PC-3 (cell line): Measurements from ENCODE around the gene CEP192. TPM values are rescaled to one million over a fixed set of nuclear protein-coding genes. Genes with fewer than 3 reads are reported as not detected.

Experiments used
- ATAC-seq: fragments of 200-7000 bp; cut with Tn5 transposase; 2 replicates; pipeline ENCODE4 v1.9.1; 2020; ENCODE audit warnings: mild to moderate bottlenecking, moderate library complexity
- BruUV-seq: library from RNA; stranded (reverse); fragments of 400-500 nt; replicated peaks from 2 replicates; lab custom pipeline; 2021; lab: Mats Ljungman, UMichigan
- CTCF ChIA-PET: fragments of 300-600 bp; sonication (Branson Sonifier 250); formaldehyde crosslinking; loops from one replicate; lab custom pipeline; 2022; ENCODE audit warnings: antibody characterized with exemption; lab: Charles Lee
- POLR2A ChIA-PET: fragments of 300-600 bp; sonication (Branson Sonifier 250); formaldehyde crosslinking; loops from one replicate; lab custom pipeline; 2022; ENCODE audit warnings: antibody characterized with exemption; ENCODE audit not compliant: unreplicated experiment; lab: Charles Lee
- DNase-seq: peaks from one replicate; pipeline ENCODE4 v3.0.0-alpha.2; 2015
- H2AFZ ChIP-seq: fragments of 300-600 bp; sonication (generic); 2 replicates; pipeline ENCODE4 v1.6.0; 2016; ENCODE audit warnings: antibody characterized with exemption, low read length
- H3F3A ChIP-seq: fragments of 300-600 bp; sonication (generic); one replicate; pipeline ENCODE4 v1.6.0; 2017; ENCODE audit warnings: antibody characterized with exemption, low read length, control low read depth, mild to moderate bottlenecking; ENCODE audit not compliant: unreplicated experiment
- H3K27ac ChIP-seq: fragments of 300-600 bp; sonication (generic); 2 replicates; pipeline ENCODE4 v1.5.1; 2016; ENCODE audit warnings: mild to moderate bottlenecking, low read length
- H3K27me3 ChIP-seq: fragments of 300-600 bp; sonication (generic); 2 replicates; pipeline ENCODE4 v1.6.1; 2016; ENCODE audit warnings: low read length, mixed read lengths
- H3K36me3 ChIP-seq: fragments of 300-600 bp; sonication (generic); 2 replicates; pipeline ENCODE4 v1.6.1; 2016; ENCODE audit warnings: low read depth, mixed run types, low read length, mixed read lengths
- H3K4me1 ChIP-seq: fragments of 300-600 bp; sonication (generic); 2 replicates; pipeline ENCODE4 v1.5.1; 2016; ENCODE audit warnings: low read length; ENCODE audit not compliant: insufficient read depth
- H3K4me2 ChIP-seq: fragments of 300-600 bp; sonication (generic); 2 replicates; pipeline ENCODE4 v1.6.0; 2016; ENCODE audit warnings: low read length
- H3K4me3 ChIP-seq: fragments of 300-600 bp; sonication (generic); 2 replicates; pipeline ENCODE4 v1.5.1; 2016; ENCODE audit warnings: mild to moderate bottlenecking, low read length, mixed read lengths
- H3K79me2 ChIP-seq: fragments of 300-600 bp; sonication (generic); 2 replicates; pipeline ENCODE4 v1.6.1; 2017; ENCODE audit warnings: low read length, mixed read lengths
- H3K9ac ChIP-seq: fragments of 300-600 bp; sonication (generic); 2 replicates; pipeline ENCODE4 v1.6.0; 2016; ENCODE audit warnings: mild to moderate bottlenecking, low read length
- H3K9me2 ChIP-seq: fragments of 300-600 bp; sonication (generic); replicated peaks from 2 replicates; pipeline ENCODE4 v1.6.1; 2016; ENCODE audit warnings: mixed run types, low read length, mixed read lengths
- H3K9me3 ChIP-seq: fragments of 300-600 bp; sonication (generic); 2 replicates; pipeline ENCODE4 v1.6.1; 2016; ENCODE audit warnings: low read length, mixed read lengths
- H4K20me1 ChIP-seq: fragments of 300-600 bp; sonication (generic); 2 replicates; pipeline ENCODE4 v1.6.1; 2016; ENCODE audit warnings: low read length, mixed read lengths
- EZH2 ChIP-seq: fragments of 300-600 bp; sonication (generic); IDR thresholded peaks from one replicate; pipeline ENCODE4 v1.6.1; 2017; ENCODE audit warnings: antibody characterized with exemption, mild to moderate bottlenecking, low read length; ENCODE audit not compliant: unreplicated experiment
- EZH2phosphoT487 ChIP-seq: fragments of 300-600 bp; sonication (generic); IDR thresholded peaks from 2 replicates; pipeline ENCODE4 v1.6.1; 2018; ENCODE audit warnings: mild to moderate bottlenecking, antibody characterized with exemption, low read length, borderline replicate concordance
- intact Hi-C: fragments of 100-400 bp; cut with micrococcal nuclease; formaldehyde crosslinking; loops from 2 replicates; pipeline ENCODE4 v1.9.0; 2023
- total RNA-seq: library from RNA; depleted of rRNA; stranded (reverse); fragments of >200 nt; gene quantifications from 2 replicates; pipeline ENCODE4 v1.2.3, GENCODE V29; 2014
- TF ChIP-seq, protein P1 (sequence below): fragments of 300-600 bp; sonication (generic); conservative IDR thresholded peaks from 2 replicates; pipeline ENCODE4 v1.5.1; 2017; ENCODE audit warnings: antibody characterized with exemption, low read depth, mild to moderate bottlenecking, low read length

CEP192 gene
- total RNA-seq, 1 experiment from 2014 or later = 32.6 TPM

GRCh38 chr18:13014818-13015217 lies 23.7 kb downstream of the CEP192 start:
- Histone ChIP-seq H3K27me3 (no peaks in the 10 kb centered on the region), H3K4me3 (no peak overlapping the region), H4K20me1 (no peaks in the 10 kb centered on the region), H3K4me2 (no peak overlapping the region), H3K4me1 (peaks cover 26% of the 10 kb centered on the region), H3K79me2 (peaks cover under 1% of the 10 kb centered on the region; the same call in 1 of the 2 replicates), H3K9me2 (no peaks in the 10 kb centered on the region), H3K36me3 (peaks cover 67% of the 10 kb centered on the region), H3F3A (peaks cover 8% of the 10 kb centered on the region), H3K9me3 (no peaks in the 10 kb centered on the region), H3K27ac (no peak overlapping the region), H3K9ac (no peak overlapping the region), H2AFZ (no peak overlapping the region)
- TF ChIP-seq, protein P1, sequence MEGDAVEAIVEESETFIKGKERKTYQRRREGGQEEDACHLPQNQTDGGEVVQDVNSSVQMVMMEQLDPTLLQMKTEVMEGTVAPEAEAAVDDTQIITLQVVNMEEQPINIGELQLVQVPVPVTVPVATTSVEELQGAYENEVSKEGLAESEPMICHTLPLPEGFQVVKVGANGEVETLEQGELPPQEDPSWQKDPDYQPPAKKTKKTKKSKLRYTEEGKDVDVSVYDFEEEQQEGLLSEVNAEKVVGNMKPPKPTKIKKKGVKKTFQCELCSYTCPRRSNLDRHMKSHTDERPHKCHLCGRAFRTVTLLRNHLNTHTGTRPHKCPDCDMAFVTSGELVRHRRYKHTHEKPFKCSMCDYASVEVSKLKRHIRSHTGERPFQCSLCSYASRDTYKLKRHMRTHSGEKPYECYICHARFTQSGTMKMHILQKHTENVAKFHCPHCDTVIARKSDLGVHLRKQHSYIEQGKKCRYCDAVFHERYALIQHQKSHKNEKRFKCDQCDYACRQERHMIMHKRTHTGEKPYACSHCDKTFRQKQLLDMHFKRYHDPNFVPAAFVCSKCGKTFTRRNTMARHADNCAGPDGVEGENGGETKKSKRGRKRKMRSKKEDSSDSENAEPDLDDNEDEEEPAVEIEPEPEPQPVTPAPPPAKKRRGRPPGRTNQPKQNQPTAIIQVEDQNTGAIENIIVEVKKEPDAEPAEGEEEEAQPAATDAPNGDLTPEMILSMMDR = no peak
- TF ChIP-seq EZH2 (no peak), EZH2phosphoT487 (no peak)
- no TSS peak for BruUV-seq
- ChIA-PET CTCF (no interaction called here), POLR2A (no interaction called here)
- intact Hi-C loops = no loop called here
- no peak for ATAC-seq
- DNase-seq = no peak

GRCh38 chr18:13017247-13017875 lies 26.2 kb downstream of the CEP192 start:
- ATAC-seq (no peak), DNase-seq (no peak)
- Histone ChIP-seq H3K4me2 (no peak overlapping the region), H2AFZ (no peak overlapping the region), H4K20me1 (no peaks in the 10 kb centered on the region), H3K4me1 (peaks cover 21% of the 10 kb centered on the region), H3K9me3 (no peaks in the 10 kb centered on the region), H3K9ac (no peak overlapping the region), H3K79me2 (peaks cover 23% of the 10 kb centered on the region; the same call in 1 of the 2 replicates), H3K27me3 (no peaks in the 10 kb centered on the region), H3K9me2 (no peaks in the 10 kb centered on the region), H3K27ac (no peak overlapping the region), H3K36me3 (peaks cover 80% of the 10 kb centered on the region), H3F3A (peaks cover 8% of the 10 kb centered on the region), H3K4me3 (no peak overlapping the region)
- intact Hi-C loops = no loop called here
- CTCF ChIA-PET = no interaction called here
- POLR2A ChIA-PET = no interaction called here
- no TSS peak for BruUV-seq
- TF ChIP-seq, protein P1 = no peak
- TF ChIP-seq EZH2phosphoT487 (no peak), EZH2 (no peak)

GRCh38 chr18:13018374-13018773 lies 27.2 kb downstream of the CEP192 start:
- H3K4me2 ChIP-seq = no peak overlapping the region; the same call in 1 of the 2 replicates
- H3K4me3 ChIP-seq = no peak overlapping the region
- ChIA-PET CTCF (no interaction called here), POLR2A (interaction anchor here (0.8 kb wide), 1 partner anchor 27 kb away, joined by 5 read pairs; the partner anchor contains the start of gene CEP192)
- H3K9ac ChIP-seq = peak overlapping the region; percentile 16; the same call in 1 of the 2 replicates
- H3F3A ChIP-seq = peaks cover 8% of the 10 kb centered on the region
- intact Hi-C loops = no loop called here
- no peaks in the 10 kb centered on the region for H4K20me1 ChIP-seq
- BruUV-seq = no TSS peak
- DNase-seq (no peak), ATAC-seq (no peak)
- peaks cover 21% of the 10 kb centered on the region for H3K4me1 ChIP-seq
- no peak overlapping the region for H2AFZ ChIP-seq
- H3K9me3 ChIP-seq = no peaks in the 10 kb centered on the region
- TF ChIP-seq, protein P1 = no peak
- TF ChIP-seq EZH2 (no peak), EZH2phosphoT487 (no peak)
- H3K36me3 ChIP-seq = peaks cover 81% of the 10 kb centered on the region
- peak overlapping the region; percentile 80 for H3K27ac ChIP-seq
- peaks cover 32% of the 10 kb centered on the region; the same call in 1 of the 2 replicates for H3K79me2 ChIP-seq
- H3K9me2 ChIP-seq = no peaks in the 10 kb centered on the region
- H3K27me3 ChIP-seq = no peaks in the 10 kb centered on the region
